Smooth muscle cell of the brain vasculature (primary cell): ENCODE results near the gene FANCC.

ENCODE experiments used
- DNase-seq: peaks from one replicate; pipeline ENCODE4 v3.0.0-alpha.2; 2012; ENCODE audit warnings: low read depth, low spot score

FANCC gene

DNA sequence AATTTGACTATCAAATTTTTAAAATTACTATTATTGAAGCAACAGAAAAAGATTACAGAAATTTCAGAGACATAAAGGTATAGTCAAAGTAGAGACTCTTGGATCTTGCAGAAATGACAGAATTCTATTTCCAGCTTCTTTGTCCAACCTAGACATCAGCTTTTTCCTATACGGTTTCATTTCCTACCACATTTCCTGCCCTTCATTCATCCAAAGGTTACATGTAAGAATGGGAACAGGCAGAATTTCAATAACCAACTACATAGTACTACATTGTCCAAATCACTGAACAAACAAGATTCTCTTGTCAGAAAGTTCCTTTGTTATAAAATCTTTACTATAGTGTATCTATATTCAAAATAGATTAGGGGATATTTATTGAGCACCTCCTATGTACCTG lies 124.9 kb downstream of the FANCC start:
- no peak for DNase-seq

DNA sequence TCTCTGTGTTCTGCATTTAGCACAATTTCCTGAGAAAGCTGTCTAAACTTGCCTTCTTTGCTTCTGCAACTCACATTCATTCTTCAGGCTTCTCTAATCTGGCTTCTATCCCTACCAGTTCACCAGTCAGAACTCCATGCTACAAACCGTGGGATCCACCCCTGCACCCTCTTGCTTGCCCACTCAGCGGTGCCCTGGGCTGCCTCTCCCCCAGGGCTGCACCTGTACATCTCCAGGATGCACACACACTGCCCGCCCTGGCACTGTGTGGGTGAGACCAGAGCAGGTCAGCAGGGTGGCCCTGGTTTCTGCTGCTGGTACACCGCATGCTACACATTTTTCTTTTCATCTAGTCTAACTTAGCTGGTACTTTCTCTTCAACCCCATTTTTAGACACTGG lies 127.1 kb downstream of the FANCC start:
- no peak for DNase-seq

DNA sequence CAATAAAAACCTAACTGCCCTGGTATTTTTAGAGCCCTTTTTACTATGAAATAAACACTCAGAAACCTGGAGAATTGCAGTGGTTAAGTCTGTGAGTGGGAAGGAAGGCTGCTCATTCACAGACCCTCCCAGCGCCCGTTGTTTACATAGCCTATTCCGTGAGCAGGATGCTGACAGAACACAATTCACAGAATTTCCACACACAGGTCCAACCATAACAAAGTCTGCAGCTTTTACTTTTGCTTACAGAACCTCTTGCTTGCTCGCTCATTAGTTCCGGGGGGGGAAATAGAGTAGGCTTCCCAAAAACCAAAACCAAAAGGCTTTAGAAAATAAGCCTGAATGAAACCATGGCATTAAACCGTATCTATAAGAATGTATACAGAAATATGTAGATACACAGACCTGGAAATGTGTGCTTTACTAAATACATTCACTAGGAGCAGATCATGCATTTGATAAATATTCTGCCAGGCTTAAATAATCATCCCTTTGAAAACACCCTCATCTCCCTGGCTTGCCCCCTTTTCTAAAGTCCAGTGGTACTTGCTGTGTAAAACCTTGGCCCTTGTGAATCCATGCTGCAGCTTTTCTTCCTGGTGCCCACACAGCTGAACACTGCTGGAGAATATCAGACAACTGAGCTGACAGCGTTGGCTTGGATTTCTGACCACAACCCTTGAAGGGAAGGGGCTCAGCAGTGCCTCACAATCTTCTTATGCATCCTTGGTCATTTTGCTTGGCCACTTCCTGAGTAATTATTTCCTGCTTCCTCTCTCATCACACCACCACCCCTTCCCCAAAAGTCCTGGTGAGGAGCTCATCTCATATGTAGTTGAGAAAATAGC lies 128.0 kb downstream of the FANCC start:
- peak; percentile 78 for DNase-seq

DNA sequence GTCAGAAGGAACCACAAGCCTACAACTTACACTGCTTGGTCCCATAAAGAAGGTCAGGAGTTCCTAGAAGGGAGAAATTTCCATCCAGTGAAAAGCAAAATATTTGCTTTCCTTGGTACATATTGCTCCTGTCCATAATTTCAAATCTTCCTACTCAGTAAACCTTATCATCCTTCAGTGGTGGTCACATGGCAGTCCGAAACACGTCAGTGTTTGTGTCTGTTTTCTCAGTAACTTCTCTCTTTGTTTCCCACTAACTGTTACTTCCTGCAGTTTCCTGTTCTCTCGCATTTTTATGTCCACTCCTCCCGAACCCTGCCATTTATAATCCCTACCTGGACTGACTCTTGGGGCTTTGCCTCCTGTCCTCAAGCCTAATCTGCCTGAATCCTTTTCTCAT lies 129.1 kb downstream of the FANCC start:
- DNase-seq, result no peak

DNA sequence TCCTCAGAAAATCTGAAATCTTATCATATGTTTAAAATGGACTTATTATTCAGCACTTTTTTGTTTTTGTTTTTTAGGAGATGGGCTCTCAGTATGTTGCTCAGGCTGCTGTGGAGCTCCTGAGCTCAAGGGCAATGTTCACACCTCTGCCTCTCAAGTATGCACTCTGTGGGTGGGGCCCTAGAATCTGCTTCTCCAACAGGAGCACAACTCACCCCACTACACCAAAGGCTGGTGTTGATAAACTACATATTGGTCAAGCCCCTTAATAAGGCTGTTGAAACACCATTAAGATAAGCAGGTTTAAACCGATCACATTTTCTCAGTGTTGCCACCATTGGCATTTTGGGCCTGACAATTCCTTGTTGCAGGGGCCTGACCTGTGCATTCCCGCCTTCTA lies 131.6 kb downstream of the FANCC start:
- no peak for DNase-seq

DNA sequence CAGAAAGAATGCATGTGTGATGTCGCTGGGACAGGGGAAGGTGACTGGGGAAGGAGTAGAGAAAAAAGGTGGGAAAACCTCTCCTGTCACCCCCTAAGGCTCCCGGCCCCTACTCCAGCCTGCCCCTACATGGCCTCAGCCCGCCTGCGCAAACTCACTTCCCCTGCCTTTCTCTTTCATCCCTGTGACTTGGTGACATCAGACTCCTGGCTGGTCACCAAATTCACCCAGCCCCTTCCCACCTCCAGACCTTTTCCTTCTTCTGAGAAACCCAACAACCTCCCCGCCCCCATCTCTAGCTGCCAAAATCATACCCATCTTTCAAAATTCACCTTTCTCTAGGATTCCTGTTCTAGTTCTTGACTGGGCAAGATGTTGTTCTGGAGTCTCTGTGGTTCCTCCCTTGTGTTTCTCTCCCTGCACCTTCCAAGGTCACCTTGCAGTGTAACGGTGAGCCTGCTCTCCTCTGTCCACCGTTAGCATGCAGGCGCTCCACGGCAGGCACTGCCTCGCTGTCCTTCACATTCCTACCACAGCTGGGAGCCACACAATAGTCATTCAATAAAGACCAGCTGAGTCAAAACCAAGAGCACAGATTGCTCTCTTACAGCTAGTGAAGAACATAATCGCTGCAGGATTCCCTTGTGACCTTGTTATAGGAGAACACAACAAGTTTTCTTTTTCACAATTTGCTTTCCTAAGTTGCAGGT lies 134.5 kb downstream of the FANCC start:
- DNase-seq, result peak; percentile 45

DNA sequence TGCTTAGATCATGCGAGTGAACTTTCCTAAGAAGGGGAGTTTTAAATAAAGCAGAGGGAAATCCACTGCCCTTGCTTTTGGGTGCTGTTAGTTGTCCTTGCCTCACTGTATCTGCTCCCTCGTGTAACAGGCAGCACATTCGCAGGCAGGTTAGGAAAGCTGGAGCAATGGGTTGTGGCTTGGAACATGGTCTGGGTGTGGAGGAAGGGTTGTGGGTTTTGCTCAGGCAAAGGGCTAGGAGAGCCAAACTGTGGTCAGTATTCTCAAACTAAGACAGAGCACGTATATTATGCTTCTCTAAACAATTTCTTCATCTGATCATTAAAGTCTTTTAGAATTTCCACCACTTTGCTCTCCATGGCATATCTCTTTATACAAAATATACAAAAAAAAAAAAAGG lies 135.7 kb downstream of the FANCC start:
- DNase-seq, result no peak

DNA sequence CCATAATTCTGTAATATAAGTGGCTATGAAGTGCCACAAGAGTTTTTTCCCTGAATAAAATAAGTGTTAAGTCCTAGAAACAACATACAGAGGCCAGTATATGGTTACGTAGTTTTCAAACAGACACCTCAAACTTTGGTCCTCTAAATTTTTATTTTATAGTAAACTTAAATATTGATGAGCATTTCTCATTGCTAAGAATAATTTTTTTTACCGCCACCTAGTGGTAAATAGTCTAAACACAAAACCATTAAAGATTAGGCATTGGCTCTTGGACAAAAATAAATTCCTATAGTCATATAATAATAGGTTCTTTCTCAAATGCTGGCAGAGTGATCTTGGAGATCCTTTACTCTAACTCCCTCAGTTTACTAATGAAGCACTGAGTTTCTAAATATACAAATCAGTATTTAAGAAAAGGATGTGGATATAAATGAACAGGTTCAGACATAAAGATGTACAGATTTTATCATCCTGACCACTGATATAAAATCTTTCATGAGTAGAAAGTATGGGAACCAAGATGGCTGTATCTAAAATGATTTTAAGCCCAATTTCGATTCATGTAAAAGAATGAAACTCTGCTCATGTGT lies 136.2 kb downstream of the FANCC start:
- DNase-seq, result no peak

DNA sequence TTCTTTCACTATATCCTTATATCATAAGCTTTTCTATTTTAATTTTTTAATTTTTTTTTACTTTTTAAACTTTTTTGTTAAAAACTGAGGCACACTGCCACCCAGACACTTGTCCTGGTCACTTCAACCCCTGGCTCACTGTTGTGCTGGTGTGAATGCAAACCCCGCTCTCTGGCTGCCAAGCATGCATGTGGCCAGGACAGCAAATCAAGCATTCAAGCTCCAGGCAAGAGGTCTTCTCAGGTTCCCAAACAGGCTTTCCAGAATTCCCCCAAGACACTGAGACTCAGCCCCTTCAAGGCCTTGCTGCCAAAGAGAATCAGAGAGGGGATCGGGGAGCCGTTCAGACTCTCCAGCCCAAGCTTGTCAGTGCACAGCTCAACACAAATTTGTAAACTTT lies 139.9 kb downstream of the FANCC start:
- DNase-seq, result no peak

DNA sequence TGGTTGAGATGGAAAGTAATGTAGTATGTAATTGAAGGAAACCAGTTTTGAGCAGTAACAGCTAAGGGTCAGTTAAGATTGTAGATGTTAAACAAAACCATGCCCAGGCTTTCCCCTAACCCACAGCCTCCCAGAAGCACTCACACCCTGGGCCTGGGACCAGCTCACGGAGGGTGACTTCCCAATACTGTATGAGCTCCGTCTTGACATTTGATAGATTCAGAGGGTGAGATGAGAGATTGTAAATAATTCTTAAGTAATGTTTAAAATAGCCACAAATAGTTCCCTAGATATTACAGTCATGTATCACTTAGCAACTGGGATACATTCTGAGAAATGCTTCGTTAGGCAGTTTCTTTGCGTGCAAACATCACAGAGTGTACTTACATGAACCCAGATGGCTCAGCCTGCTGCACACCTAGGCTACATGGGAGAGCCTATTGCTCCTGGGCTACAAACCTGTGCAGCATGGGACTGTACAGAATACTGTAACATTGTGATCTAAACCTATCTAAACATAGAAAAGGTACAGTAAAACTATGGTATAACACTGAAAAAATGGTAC lies 140.7 kb downstream of the FANCC start:
- no peak for DNase-seq

DNA sequence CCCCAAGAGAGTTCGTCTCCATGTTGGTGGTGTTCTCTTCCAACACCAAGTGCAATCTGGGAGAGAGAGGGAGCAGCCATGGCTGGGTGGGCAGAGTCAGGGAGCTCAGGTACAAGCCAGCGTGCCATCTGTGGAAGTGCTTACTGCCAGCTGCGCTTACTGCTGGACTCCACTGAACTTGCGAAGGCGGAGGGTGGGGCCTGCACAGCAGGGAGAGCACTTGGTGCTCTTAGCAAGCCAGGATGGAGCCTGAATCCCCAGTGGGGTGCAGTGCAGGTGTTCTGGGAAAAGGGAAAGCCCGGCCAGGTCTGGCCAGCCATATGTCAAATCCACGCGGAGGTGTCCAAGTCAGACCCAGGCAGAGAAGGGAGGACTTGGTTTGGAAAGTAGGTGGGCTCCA lies 142.0 kb downstream of the FANCC start:
- no peak for DNase-seq

DNA sequence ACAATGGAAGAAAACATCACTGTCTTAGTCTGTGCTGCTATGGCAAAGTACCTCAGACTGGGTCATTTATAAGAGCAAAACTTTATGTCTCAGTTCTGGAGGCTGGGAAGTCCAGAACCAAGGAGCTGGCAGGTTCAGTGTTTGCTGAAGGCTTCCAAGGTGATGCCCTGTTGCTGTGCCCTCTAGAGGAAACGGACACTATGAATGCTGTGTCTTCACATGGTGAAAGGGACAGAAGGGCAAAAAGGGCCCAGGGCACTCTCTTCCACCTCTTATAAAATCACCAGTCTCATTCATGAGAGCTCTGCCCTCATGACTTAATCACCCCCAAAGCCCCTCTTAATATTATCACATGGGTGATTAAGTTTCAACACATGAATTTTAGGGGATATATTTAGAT lies 143.5 kb downstream of the FANCC start:
- DNase-seq, result no peak

DNA sequence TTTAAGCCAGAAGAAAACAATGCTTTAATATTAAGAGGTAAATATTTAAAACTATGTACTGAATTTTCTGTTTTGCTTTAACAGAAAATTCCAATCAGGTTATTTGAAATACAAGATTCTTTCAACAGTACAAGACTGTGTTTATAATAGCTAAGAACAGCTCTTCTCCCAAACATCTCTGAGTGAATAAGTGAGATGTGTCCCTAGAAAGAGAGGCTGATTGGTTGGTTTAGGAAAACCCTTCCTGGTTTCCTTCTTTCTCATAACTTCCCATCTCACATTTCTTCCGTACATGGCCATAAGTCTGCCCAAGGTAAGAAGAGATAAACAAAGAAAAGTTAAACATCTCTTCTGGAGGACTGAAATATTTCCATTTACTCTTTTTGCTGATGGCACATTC lies 145.9 kb downstream of the FANCC start:
- DNase-seq, result no peak

DNA sequence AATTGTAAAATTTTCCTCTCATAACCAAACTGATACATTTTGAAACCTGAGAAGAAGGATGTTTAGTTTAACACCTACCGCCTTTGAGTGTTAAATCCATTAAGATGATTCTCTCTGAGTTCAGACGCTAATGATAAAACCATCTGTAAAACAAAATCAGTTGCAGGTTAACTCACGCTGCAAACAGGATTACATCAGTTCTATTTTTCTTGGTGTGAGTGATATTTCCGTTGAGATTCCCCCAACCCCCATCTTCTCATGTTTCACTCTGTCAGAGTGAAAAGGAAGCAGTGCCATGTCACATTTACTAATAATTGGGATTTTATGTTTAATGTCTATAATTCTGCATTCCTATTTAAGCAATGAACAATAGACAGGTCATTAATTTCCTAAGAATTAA lies 146.5 kb downstream of the FANCC start:
- DNase-seq, result no peak

DNA sequence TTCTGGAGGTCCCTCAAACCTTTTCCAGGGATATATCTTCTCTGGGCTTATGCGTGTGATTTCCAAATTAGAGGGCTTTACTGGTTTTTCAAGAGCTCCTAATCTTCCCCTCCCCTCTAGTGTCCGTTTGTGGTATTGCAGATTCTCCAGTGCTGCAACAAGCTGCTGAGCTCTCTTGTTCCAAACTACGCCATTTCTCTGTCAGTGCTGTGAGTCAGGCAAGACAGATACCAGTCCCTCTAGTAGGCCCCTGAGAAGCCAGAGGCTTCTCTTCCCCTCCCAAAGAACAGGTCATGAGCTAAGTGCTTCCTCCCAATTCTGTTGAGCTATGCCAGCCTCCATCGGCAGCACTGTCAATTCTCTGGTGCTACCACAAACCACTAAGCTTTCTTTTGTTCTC lies 149.5 kb downstream of the FANCC start:
- DNase-seq, result peak; percentile 83

DNA sequence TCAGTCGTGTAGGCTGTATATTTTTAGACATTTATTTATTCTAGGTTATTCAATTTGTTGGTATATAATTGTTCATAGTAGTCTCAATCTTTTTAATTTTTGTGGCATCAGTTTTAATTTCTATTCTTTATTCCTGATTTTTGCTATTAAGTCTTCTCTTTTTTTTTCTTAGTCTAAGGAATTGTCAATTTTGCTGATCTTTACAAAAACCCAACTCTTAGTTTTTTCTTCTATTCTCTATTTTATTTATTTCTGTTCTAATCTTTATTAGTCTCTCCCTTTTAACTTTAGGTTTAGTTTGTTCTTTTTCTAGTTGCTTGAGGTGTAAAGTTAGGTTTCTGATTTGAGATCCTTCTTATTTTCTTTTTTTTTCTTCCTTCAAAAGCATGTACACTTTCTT lies 152.5 kb downstream of the FANCC start:
- no peak for DNase-seq

DNA sequence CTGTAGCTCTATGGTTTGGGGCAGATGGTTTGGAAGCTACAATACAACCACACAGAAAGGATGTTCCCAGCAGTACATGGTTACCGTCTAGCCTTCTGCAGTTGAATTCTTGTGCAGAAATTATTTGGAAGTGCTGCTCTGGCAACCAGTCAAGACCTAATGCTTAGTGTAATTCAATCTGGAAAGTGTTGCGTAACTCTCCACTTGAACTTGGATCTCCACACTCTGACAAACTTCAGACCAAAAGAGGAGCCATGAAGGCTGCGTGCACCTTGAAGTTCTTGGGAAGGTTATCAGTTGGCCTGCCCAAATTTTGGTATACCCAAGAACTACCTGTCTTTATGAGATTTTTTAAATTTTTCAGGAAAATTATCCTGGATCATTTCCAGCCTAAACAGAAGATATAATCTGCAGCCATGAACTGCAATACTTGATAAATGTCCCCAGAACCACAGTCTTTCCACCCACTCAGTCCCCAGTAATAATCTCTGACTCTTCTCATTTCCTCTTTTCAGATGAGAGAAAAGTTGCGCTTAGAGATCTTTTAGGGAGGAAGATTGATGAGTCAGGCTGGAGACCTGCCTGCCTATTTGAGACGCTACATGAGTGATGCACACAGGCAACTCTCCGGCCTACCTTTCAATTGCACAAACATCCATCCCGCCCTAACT lies 159.9 kb downstream of the FANCC start:
- DNase-seq, result peak; percentile 78

DNA sequence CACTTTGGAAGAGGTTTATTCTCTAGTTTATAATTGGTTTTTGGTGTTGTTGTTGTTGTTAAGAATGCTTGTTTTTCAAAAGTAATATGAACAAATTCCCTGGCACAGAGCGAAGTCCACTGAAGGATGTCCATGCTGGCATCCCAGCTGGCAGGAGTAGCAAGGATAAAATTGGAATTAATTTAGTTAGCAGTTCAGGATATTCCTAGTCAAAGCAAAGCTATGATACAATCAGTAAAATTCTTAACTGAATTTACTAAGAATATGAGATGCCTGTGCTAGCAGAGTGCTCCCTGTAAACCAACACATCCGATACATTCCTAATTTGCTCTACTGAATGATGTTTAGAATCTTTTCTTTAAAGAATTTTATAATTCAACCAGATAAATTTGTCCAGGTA lies 161.4 kb downstream of the FANCC start:
- DNase-seq, result no peak

DNA sequence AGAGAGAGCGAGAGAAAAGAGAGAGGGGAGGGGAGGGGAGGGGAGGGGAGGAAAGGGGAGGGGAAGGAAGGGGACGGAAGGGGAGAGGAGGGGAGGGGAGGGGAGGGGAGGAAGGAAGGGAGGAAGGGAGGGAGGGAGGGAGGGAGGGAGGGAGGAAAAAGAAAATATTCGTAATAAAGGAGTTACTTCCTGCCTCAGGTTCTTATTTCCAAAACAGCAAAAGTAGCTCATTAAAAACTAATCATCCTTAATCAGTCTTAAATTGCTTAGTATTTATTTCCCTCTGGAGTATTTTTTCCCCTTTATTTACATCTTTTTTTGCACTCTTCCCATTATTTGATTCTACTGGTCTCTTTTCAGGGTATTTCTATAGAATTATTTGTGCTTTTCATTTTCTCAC lies 162.3 kb downstream of the FANCC start:
- DNase-seq, result no peak

DNA sequence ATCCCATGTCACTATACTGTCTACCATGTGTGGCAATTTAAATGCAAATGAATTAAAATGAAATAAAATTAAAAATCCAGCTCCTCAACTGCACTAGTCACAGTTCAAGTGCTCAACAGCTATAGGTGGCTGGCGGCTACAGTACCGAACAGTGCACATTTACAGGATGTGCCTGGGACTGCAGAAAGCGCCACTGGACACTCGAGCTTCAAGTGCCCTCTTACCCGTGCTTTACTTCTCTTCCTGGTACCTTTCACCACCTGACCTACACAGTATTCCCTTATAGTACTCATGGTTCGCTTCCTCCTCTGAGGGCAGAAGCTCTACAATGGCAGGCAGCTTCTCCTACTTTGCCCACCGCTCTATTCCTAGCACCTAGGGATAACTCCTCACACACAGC lies 166.6 kb downstream of the FANCC start:
- no peak for DNase-seq

DNA sequence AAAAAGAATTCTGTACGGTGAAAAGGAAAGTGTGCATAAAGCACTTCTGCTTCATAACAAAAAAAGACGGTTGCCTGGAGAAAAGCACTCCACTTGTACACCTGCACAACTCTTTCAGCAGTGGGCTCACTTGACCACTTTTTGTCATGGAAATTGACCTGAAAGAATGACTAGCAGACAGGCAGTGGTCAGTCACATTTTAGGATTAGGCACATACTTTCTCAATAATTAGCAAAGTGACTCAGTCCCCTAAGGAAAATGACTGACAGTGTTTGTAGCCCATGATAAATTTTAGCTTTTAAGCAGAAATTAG lies 169.3 kb downstream of the FANCC start:
- no peak for DNase-seq
